ENCODE measurements around the gene CD164.

The CD164 gene

GRCh38 chr6:109381747-109382575 is at the start of gene CD164:
TSS of gene CD164 (minus strand) at chr6:109382467. CDS start at chr6:109382378, 89 bp downstream.
- DNase-seq, result peak; percentile 93

GRCh38 chr6:109429496-109429895 is 47.2 kb upstream of the CD164 start:
- DNase-seq, result no peak

GRCh38 chr6:109428889-109429477 is 46.7 kb upstream of the CD164 start:
- no peak for DNase-seq

GRCh38 chr6:109424946-109425345 is 42.7 kb upstream of the CD164 start:
- no peak for DNase-seq

GRCh38 chr6:109421184-109421583 is 38.9 kb upstream of the CD164 start:
- no peak for DNase-seq

- DNase-seq, result no peak
Measured at GRCh38 chr6:109420751-109421150, 38.5 kb upstream of the CD164 start.

GRCh38 chr6:109417646-109418045 is 35.4 kb upstream of the CD164 start:
- no peak for DNase-seq

- no peak for DNase-seq
Measured at GRCh38 chr6:109411034-109411433, 28.8 kb upstream of the CD164 start.

GRCh38 chr6:109406196-109406595 is 23.9 kb upstream of the CD164 start:
- no peak for DNase-seq

- no peak for DNase-seq
Measured at GRCh38 chr6:109397020-109397419, 14.8 kb upstream of the CD164 start.

GRCh38 chr6:109396046-109396718 is 13.9 kb upstream of the CD164 start:
- no peak for DNase-seq

- no peak for DNase-seq
Measured at GRCh38 chr6:109393886-109394281, 11.6 kb upstream of the CD164 start.

- DNase-seq, result no peak
Measured at GRCh38 chr6:109393157-109393885, 11.1 kb upstream of the CD164 start.

GRCh38 chr6:109389650-109390274 is 7.5 kb upstream of the CD164 start:
- no peak for DNase-seq

GRCh38 chr6:109388265-109388664 is 6.0 kb upstream of the CD164 start:
- no peak for DNase-seq

- DNase-seq, result no peak
Measured at GRCh38 chr6:109383438-109383940, 1.2 kb upstream of the CD164 start.

GRCh38 chr6:109382576-109383437 is 540 bp upstream of the CD164 start:
- DNase-seq, result peak; percentile 92

- DNase-seq, result peak; percentile 72
Measured at GRCh38 chr6:109381061-109381746, 1.1 kb downstream of the CD164 start.

GRCh38 chr6:109379711-109380110 is 2.6 kb downstream of the CD164 start:
- no peak for DNase-seq

GRCh38 chr6:109377717-109378116 is 4.5 kb downstream of the CD164 start:
- DNase-seq, result no peak
